ENCODE data around the gene TPI1.

Gene TPI1

GRCh38 chr12:6896846-6897435 is 29.6 kb downstream of the TPI1 start:
- no peak overlapping the region for H3K4me2 ChIP-seq (ENCODE audit: low read length)
- no peak for DNase-seq
- no peaks in the 10 kb centered on the region for H3K27me3 ChIP-seq (ENCODE audit: insufficient read depth, low read length, poor library complexity)
- no peak overlapping the region for H2BK120ac ChIP-seq (ENCODE audit: low read depth, low read length)
- H2BK5ac ChIP-seq (ENCODE audit: low read length): no peak overlapping the region
- H3K4ac ChIP-seq (ENCODE audit: low read depth, low read length): no peak overlapping the region
- H3K27ac ChIP-seq (ENCODE audit: low read depth, low read length): no peak overlapping the region
- H3K4me3 ChIP-seq (ENCODE audit: low read length): no peak overlapping the region
- H3K79me2 ChIP-seq (ENCODE audit: control insufficient read depth, insufficient read depth, low read length): no peaks in the 10 kb centered on the region
- H3K36me3 ChIP-seq (ENCODE audit: control insufficient read depth, insufficient read depth, low read length): no peaks in the 10 kb centered on the region
- no peak overlapping the region for H4K8ac ChIP-seq (ENCODE audit: low read depth, low read length)
- H4K5ac ChIP-seq (ENCODE audit: low read length): no peak overlapping the region
- no peak overlapping the region for H3K23ac ChIP-seq (ENCODE audit: low read length)
- no peak overlapping the region for H2BK15ac ChIP-seq (replicated peaks; ENCODE audit: low read depth)
- H3K56ac ChIP-seq (ENCODE audit: low read length): no peak overlapping the region
- H3K4me1 ChIP-seq (ENCODE audit: control insufficient read depth, low read depth, low read length): no peaks in the 10 kb centered on the region
- no peak overlapping the region for H3K9ac ChIP-seq (ENCODE audit: low read length)
- H2AK5ac ChIP-seq (ENCODE audit: low read length): no peak overlapping the region
- no peaks in the 10 kb centered on the region for H3K79me1 ChIP-seq (ENCODE audit: low read length)
- no peak overlapping the region for H3K18ac ChIP-seq (ENCODE audit: low read length)
- WGBS (ENCODE audit: extremely low coverage, insufficient coverage, low lambda C conversion rate): no CpG with 5 or more reads among the region's 6 CpGs

DNA sequence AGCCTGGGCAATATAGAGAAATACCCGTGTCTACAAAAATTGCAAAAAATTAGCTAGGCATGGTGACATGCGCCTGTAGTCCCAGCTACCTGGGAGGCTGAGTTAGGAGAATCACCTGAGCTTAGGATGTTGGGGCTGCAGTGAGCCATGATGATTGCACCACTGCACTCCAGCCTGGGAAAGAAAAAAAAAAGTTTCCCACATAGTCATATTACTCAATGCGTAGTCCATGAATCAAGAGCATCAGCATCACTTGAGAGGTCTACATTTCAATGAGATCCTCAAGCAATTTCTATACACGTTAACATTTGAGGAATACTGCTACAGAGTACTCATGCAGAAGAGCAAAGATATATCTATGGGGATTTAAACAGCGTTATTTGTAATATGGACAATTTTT is 32.1 kb downstream of the TPI1 start:
- Histone ChIP-seq H3K9ac (ENCODE audit: low read length) (no peak overlapping the region), H3K4me2 (ENCODE audit: low read length) (no peak overlapping the region), H3K36me3 (ENCODE audit: control insufficient read depth, insufficient read depth, low read length) (no peaks in the 10 kb centered on the region), H3K56ac (ENCODE audit: low read length) (no peak overlapping the region), H3K23ac (ENCODE audit: low read length) (no peak overlapping the region), H2AK5ac (ENCODE audit: low read length) (no peak overlapping the region), H3K4me1 (ENCODE audit: control insufficient read depth, low read depth, low read length) (no peaks in the 10 kb centered on the region), H4K5ac (ENCODE audit: low read length) (no peak overlapping the region), H3K18ac (ENCODE audit: low read length) (no peak overlapping the region), H2BK15ac (replicated peaks; ENCODE audit: low read depth) (no peak overlapping the region), H3K4me3 (ENCODE audit: low read length) (no peak overlapping the region), H2BK5ac (ENCODE audit: low read length) (no peak overlapping the region), H3K79me1 (ENCODE audit: low read length) (no peaks in the 10 kb centered on the region), H3K27me3 (ENCODE audit: insufficient read depth, low read length, poor library complexity) (no peaks in the 10 kb centered on the region), H2BK120ac (ENCODE audit: low read depth, low read length) (no peak overlapping the region), H3K27ac (ENCODE audit: low read depth, low read length) (no peak overlapping the region), H3K79me2 (ENCODE audit: control insufficient read depth, insufficient read depth, low read length) (no peaks in the 10 kb centered on the region), H3K4ac (ENCODE audit: low read depth, low read length) (no peak overlapping the region), H4K8ac (ENCODE audit: low read depth, low read length) (no peak overlapping the region)
- no CpG with 5 or more reads among the region's 5 CpGs for WGBS (ENCODE audit: extremely low coverage, insufficient coverage, low lambda C conversion rate)
- no peak for DNase-seq

DNA sequence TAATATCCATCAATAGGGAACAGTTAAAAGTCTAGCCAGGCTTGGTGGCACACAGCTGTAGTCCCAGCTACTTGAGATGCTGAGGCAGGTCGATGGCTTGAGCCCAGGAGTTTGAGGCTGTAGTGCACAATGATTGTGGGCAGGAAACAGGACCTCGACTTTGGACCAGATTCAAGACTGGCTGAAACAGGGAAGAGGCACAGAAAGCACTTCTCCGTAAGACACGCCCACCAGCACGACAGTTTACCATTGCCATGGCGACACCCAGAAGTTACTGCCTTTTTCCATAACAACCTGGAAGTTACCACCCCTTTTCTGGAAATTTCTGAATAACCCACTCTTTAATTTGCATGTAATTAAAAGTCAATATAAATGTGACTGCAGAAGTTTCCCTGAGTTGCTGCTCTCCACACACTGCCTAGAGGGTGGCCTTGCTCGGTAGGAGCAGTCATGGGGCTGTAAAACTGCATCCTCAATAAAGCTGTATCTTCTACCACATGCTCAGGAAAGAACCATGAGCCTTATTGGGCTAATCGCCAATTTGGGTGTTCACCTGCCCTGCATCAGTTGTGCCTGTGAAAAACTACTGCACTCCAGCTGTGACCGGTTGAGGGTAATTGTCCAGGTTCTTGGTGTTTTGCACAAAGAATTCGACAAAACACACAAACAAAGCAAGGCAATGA is 32.6 kb downstream of the TPI1 start:
- Histone ChIP-seq H2BK15ac (replicated peaks; ENCODE audit: low read depth) (no peak overlapping the region), H3K9ac (ENCODE audit: low read length) (no peak overlapping the region), H4K5ac (ENCODE audit: low read length) (no peak overlapping the region), H3K79me1 (ENCODE audit: low read length) (no peaks in the 10 kb centered on the region), H3K18ac (ENCODE audit: low read length) (no peak overlapping the region), H2BK5ac (ENCODE audit: low read length) (no peak overlapping the region), H2BK120ac (ENCODE audit: low read depth, low read length) (no peak overlapping the region), H3K4me2 (ENCODE audit: low read length) (no peak overlapping the region), H3K23ac (ENCODE audit: low read length) (no peak overlapping the region), H3K79me2 (ENCODE audit: control insufficient read depth, insufficient read depth, low read length) (no peaks in the 10 kb centered on the region), H4K8ac (ENCODE audit: low read depth, low read length) (no peak overlapping the region), H3K4me1 (ENCODE audit: control insufficient read depth, low read depth, low read length) (no peaks in the 10 kb centered on the region), H3K4ac (ENCODE audit: low read depth, low read length) (no peak overlapping the region), H2AK5ac (ENCODE audit: low read length) (no peak overlapping the region), H3K56ac (ENCODE audit: low read length) (no peak overlapping the region), H3K27ac (ENCODE audit: low read depth, low read length) (no peak overlapping the region), H3K36me3 (ENCODE audit: control insufficient read depth, insufficient read depth, low read length) (no peaks in the 10 kb centered on the region), H3K4me3 (ENCODE audit: low read length) (no peak overlapping the region), H3K27me3 (ENCODE audit: insufficient read depth, low read length, poor library complexity) (no peaks in the 10 kb centered on the region)
- WGBS (ENCODE audit: extremely low coverage, insufficient coverage, low lambda C conversion rate): no CpG with 5 or more reads among the region's 10 CpGs
- peak; percentile 78 for DNase-seq

GRCh38 chr12:6902448-6902847 is 35.1 kb downstream of the TPI1 start:
- Histone ChIP-seq H3K4me1 (ENCODE audit: control insufficient read depth, low read depth, low read length) (peaks cover 2% of the 10 kb centered on the region), H4K5ac (ENCODE audit: low read length) (no peak overlapping the region), H3K4me3 (ENCODE audit: low read length) (no peak overlapping the region), H2AK5ac (ENCODE audit: low read length) (no peak overlapping the region), H3K18ac (ENCODE audit: low read length) (no peak overlapping the region), H3K79me2 (ENCODE audit: control insufficient read depth, insufficient read depth, low read length) (no peaks in the 10 kb centered on the region), H3K36me3 (ENCODE audit: control insufficient read depth, insufficient read depth, low read length) (no peaks in the 10 kb centered on the region), H2BK5ac (ENCODE audit: low read length) (no peak overlapping the region), H3K9ac (ENCODE audit: low read length) (no peak overlapping the region), H3K23ac (ENCODE audit: low read length) (no peak overlapping the region), H2BK120ac (ENCODE audit: low read depth, low read length) (no peak overlapping the region), H2BK15ac (replicated peaks; ENCODE audit: low read depth) (no peak overlapping the region), H3K4me2 (ENCODE audit: low read length) (no peak overlapping the region), H3K27ac (ENCODE audit: low read depth, low read length) (no peak overlapping the region), H4K8ac (ENCODE audit: low read depth, low read length) (no peak overlapping the region), H3K4ac (ENCODE audit: low read depth, low read length) (no peak overlapping the region), H3K79me1 (ENCODE audit: low read length) (no peaks in the 10 kb centered on the region), H3K56ac (ENCODE audit: low read length) (no peak overlapping the region), H3K27me3 (ENCODE audit: insufficient read depth, low read length, poor library complexity) (no peaks in the 10 kb centered on the region)
- no CpG with 5 or more reads among the region's 4 CpGs for WGBS (ENCODE audit: extremely low coverage, insufficient coverage, low lambda C conversion rate)
- DNase-seq: no peak

- WGBS (ENCODE audit: extremely low coverage, insufficient coverage, low lambda C conversion rate): no CpG with 5 or more reads among the region's 1 CpG
- Histone ChIP-seq H2BK120ac (ENCODE audit: low read depth, low read length) (no peak overlapping the region), H3K36me3 (ENCODE audit: control insufficient read depth, insufficient read depth, low read length) (no peaks in the 10 kb centered on the region), H3K79me1 (ENCODE audit: low read length) (no peaks in the 10 kb centered on the region), H3K18ac (ENCODE audit: low read length) (no peak overlapping the region), H3K23ac (ENCODE audit: low read length) (no peak overlapping the region), H3K27me3 (ENCODE audit: insufficient read depth, low read length, poor library complexity) (no peaks in the 10 kb centered on the region), H3K56ac (ENCODE audit: low read length) (no peak overlapping the region), H2AK5ac (ENCODE audit: low read length) (no peak overlapping the region), H2BK15ac (replicated peaks; ENCODE audit: low read depth) (no peak overlapping the region), H3K4ac (ENCODE audit: low read depth, low read length) (no peak overlapping the region), H3K27ac (ENCODE audit: low read depth, low read length) (no peak overlapping the region), H3K4me3 (ENCODE audit: low read length) (no peak overlapping the region), H4K8ac (ENCODE audit: low read depth, low read length) (peak overlapping the region; percentile 16), H3K9ac (ENCODE audit: low read length) (no peak overlapping the region), H2BK5ac (ENCODE audit: low read length) (no peak overlapping the region), H3K79me2 (ENCODE audit: control insufficient read depth, insufficient read depth, low read length) (no peaks in the 10 kb centered on the region), H3K4me2 (ENCODE audit: low read length) (no peak overlapping the region), H4K5ac (ENCODE audit: low read length) (no peak overlapping the region), H3K4me1 (ENCODE audit: control insufficient read depth, low read depth, low read length) (peaks cover 2% of the 10 kb centered on the region)
- DNase-seq: no peak
These were observed 36.4 kb downstream of the TPI1 start for GRCh38 chr12:6903722-6904121.
